ENCODE measurements around the gene AUTS2.
A peak's percentile ranks its signal among the peaks of the same experiment; 100 is the strongest.

The AUTS2 gene

DNA sequence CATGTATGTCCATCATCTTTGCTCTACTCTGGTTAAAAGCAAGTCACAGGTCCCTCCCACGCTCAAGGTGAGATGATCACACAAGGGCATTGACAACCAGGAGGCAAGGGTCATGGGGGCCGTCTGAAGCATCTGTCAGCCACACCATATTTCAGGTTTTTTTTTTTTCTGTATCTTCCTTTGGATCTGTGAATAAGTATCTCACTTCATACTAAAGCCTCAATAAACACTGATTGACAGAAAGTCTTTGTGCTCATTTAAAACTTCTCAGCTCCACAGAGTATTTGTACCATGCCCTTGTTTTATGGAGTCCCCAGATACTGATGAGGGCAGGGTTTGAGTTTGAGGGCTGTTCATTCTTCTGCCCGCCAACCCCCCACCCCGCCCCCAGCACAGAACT is 45.0 kb downstream of the AUTS2 start (continued):
- no peak for TF ChIP-seq ZNF121 (tag by site-specific recombination; IDR thresholded peaks at IDR 0.05)
- no peak for TF ChIP-seq ZNF274 (IDR thresholded peaks at IDR 0.05; ENCODE audit: low read length)
- TF ChIP-seq ZNF274 (tag by site-specific recombination; IDR thresholded peaks at IDR 0.05; ENCODE audit: borderline replicate concordance), result no peak

- H3K9me3 ChIP-seq (ENCODE audit: control insufficient read depth, insufficient read depth, low read depth, low read length), result no peaks in the 10 kb centered on the region
- ChIA-PET POLR2A (no interaction called here), CTCF (interaction anchor here (0.5 to 1.5 kb wide), 2 partner anchors 10 to 1051 kb away, joined by 3 read pairs; no protein-coding TSS in a partner anchor)
- H3K4me3 ChIP-seq (ENCODE audit: low read depth, low read length), result no peak overlapping the region
- H3K27ac ChIP-seq (ENCODE audit: extremely low read depth, low read depth, low read length), result no peak overlapping the region; the same call in 1 of the 2 replicates
- no peaks in the 10 kb centered on the region for H3K36me3 ChIP-seq (ENCODE audit: control insufficient read depth in 2 of 2, insufficient read depth in 1 of 2, low read length in 2 of 2)
- TF ChIP-seq, protein P1, sequence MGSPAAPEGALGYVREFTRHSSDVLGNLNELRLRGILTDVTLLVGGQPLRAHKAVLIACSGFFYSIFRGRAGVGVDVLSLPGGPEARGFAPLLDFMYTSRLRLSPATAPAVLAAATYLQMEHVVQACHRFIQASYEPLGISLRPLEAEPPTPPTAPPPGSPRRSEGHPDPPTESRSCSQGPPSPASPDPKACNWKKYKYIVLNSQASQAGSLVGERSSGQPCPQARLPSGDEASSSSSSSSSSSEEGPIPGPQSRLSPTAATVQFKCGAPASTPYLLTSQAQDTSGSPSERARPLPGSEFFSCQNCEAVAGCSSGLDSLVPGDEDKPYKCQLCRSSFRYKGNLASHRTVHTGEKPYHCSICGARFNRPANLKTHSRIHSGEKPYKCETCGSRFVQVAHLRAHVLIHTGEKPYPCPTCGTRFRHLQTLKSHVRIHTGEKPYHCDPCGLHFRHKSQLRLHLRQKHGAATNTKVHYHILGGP (tag by site-specific recombination; IDR thresholded peaks at IDR 0.05), result no peak
- TF ChIP-seq ZNF121 (tag by site-specific recombination; IDR thresholded peaks at IDR 0.05) (peak; percentile 85), SALL2 (tag by site-specific recombination; IDR thresholded peaks at IDR 0.05; ENCODE audit: borderline replicate concordance) (no peak), ZNF600 (tag by site-specific recombination; IDR thresholded peaks at IDR 0.05) (0 out of 2 replicates have a peak, but pooled peaks have one; percentile 20), ZBTB48 (tag by site-specific recombination; IDR thresholded peaks at IDR 0.05) (peak; percentile 97), PRDM6 (tag by site-specific recombination; IDR thresholded peaks at IDR 0.05) (no peak), ZNF341 (tag by site-specific recombination; IDR thresholded peaks at IDR 0.05; ENCODE audit: low read depth) (0 out of 2 replicates have a peak, but pooled peaks have one; percentile 16)
- H3K4me1 ChIP-seq (ENCODE audit: control insufficient read depth, insufficient read depth, low read length), result peaks cover 45% of the 10 kb centered on the region
These were observed 45.6 kb downstream of the AUTS2 start for GRCh38 chr7:69643708-69644445.

DNA sequence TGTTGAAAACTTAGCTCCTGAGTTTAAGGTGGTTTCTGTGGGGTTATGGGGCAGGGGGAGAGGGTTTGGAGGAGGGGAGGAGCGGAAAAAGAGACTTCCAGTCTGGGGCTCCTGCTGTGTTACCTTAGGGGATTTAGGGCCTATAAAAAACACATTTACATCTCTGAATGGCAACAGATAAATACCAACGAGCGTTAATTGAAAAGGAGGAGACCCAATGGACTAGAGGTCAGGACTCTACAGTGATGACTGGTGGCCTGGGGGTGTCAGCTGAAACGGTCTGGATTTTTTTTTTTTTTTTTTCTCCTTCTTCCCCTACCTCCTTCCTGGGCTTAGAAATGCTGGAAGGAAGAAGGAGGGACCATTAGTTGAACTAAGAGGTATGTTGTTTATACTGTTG is 47.4 kb downstream of the AUTS2 start:
- Histone ChIP-seq H3K4me1 (ENCODE audit: control insufficient read depth, insufficient read depth, low read length) (peaks cover 29% of the 10 kb centered on the region), H3K9me3 (ENCODE audit: control insufficient read depth, insufficient read depth, low read depth, low read length) (no peaks in the 10 kb centered on the region), H3K27ac (ENCODE audit: extremely low read depth, low read depth, low read length) (no peak overlapping the region), H3K4me3 (ENCODE audit: low read depth, low read length) (no peak overlapping the region), H3K36me3 (ENCODE audit: control insufficient read depth in 2 of 2, insufficient read depth in 1 of 2, low read length in 2 of 2) (no peaks in the 10 kb centered on the region)
- POLR2A ChIA-PET, result no interaction called here
- CTCF ChIA-PET, result no interaction called here
- TF ChIP-seq ZNF513 (tag by site-specific recombination; IDR thresholded peaks at IDR 0.05) (no peak), WT1 (tag by site-specific recombination; IDR thresholded peaks at IDR 0.05) (peak; percentile 45; the same call in 1 of the 2 replicates), FEZF1 (tag by site-specific recombination; IDR thresholded peaks at IDR 0.05) (peak; percentile 39; the same call in 1 of the 2 replicates), PATZ1 (tag by site-specific recombination; IDR thresholded peaks at IDR 0.05) (0 out of 2 replicates have a peak, but pooled peaks have one; percentile 29), ZNF416 (tag by site-specific recombination; IDR thresholded peaks at IDR 0.05) (no peak), ZIC2 (tag by site-specific recombination; IDR thresholded peaks at IDR 0.05) (peak; percentile 49; the same call in 1 of the 2 replicates), ZNF362 (tag by site-specific recombination; IDR thresholded peaks at IDR 0.05) (0 out of 2 replicates have a peak, but pooled peaks have one; percentile 26), ZNF768 (tag by site-specific recombination; IDR thresholded peaks at IDR 0.05) (no peak), HIC1 (tag by site-specific recombination; IDR thresholded peaks at IDR 0.05) (0 out of 2 replicates have a peak, but pooled peaks have one; percentile 16)
